NOMO-1 treated with dmso at 0.1 percent for 144 hours (cell line): ENCODE results near the gene PRRT4.

Source experiments
- DNase-seq: peaks from one replicate; lab custom pipeline; 2025; ENCODE audit not compliant: unreplicated experiment; lab: John Stamatoyannopoulos, UW

PRRT4 gene

GRCh38 chr7:128395748-128396147, 34.3 kb upstream of the PRRT4 start:
- DNase-seq, result no peak

- DNase-seq, result no peak
Observed at GRCh38 chr7:128394904-128395496, 33.5 kb upstream of the PRRT4 start.

- DNase-seq, result no peak
Observed at GRCh38 chr7:128393526-128394330, 32.2 kb upstream of the PRRT4 start.

GRCh38 chr7:128392446-128393327, 31.2 kb upstream of the PRRT4 start:
- no peak for DNase-seq

GRCh38 chr7:128391805-128392204, 30.3 kb upstream of the PRRT4 start:
- DNase-seq, result no peak

- no peak for DNase-seq
Observed at GRCh38 chr7:128390871-128391565, 29.5 kb upstream of the PRRT4 start.

GRCh38 chr7:128389618-128390329, 28.3 kb upstream of the PRRT4 start:
- no peak for DNase-seq

GRCh38 chr7:128389085-128389617, 27.7 kb upstream of the PRRT4 start:
- no peak for DNase-seq

- DNase-seq, result no peak
Observed at GRCh38 chr7:128388145-128388485, 26.6 kb upstream of the PRRT4 start.

- no peak for DNase-seq
Observed at GRCh38 chr7:128387216-128388144, 26.0 kb upstream of the PRRT4 start.

- DNase-seq, result no peak
Observed at GRCh38 chr7:128385988-128386925, 24.8 kb upstream of the PRRT4 start.

GRCh38 chr7:128384726-128385125, 23.2 kb upstream of the PRRT4 start:
- DNase-seq, result no peak

- no peak for DNase-seq
Observed at GRCh38 chr7:128383776-128384175, 22.3 kb upstream of the PRRT4 start.

- DNase-seq, result no peak
Observed at GRCh38 chr7:128381161-128381821, 19.8 kb upstream of the PRRT4 start.

GRCh38 chr7:128380483-128381106, 19.1 kb upstream of the PRRT4 start:
- DNase-seq, result no peak

- no peak for DNase-seq
Observed at GRCh38 chr7:128379900-128380479, 18.5 kb upstream of the PRRT4 start.

GRCh38 chr7:128378637-128379036, 17.1 kb upstream of the PRRT4 start:
- DNase-seq, result no peak
